HG03097 (cell line): Measurements from ENCODE around the gene DNM2.
A peak's percentile ranks its signal among the peaks of the same experiment; 100 is the strongest.
"Not testable (repeated sequence)": the region's sequence is repeated elsewhere in the genome, so short reads cannot be mapped to it uniquely, and the experiment has no call there.

Experiments used
- ATAC-seq: cut with Tn5 transposase; IDR thresholded peaks from one replicate; pipeline ENCODE4 v1.9.1; 2021; ENCODE audit not compliant: unreplicated experiment, low FRiP score

The DNM2 gene

GRCh38 chr19:10717356-10718204 lies at the start of gene DNM2:
Gene DNM2 (plus strand): TSS chr19:10718079. CDS start chr19:10718243, 164 bp downstream.
- peak; percentile 83 for ATAC-seq

DNA sequence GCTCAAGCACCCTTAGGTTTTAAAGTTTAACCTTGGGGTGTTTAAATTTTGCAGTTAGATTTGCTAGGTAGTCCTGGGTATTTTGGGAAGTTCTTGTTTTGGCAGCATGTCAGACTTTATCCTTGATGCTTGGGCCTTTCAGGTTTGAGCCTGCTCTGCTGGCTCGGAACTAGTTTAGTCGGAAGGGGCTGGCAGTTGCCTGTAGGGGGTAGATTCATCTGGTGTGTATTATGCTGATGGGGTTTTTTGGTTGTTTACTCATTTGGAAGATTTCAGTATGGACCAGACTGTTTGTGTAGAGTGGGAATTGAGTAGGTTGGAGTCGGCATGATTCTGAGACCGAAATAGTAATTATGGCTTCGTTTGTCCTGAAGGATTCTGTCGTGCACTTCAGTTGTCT lies 48.6 kb upstream of the DNM2 start:
- ATAC-seq, result no peak

- no peak for ATAC-seq
Observed at GRCh38 chr19:10670182-10670581, 47.7 kb upstream of the DNM2 start.

GRCh38 chr19:10670876-10671804 lies 46.7 kb upstream of the DNM2 start:
- ATAC-seq, result no peak

DNA sequence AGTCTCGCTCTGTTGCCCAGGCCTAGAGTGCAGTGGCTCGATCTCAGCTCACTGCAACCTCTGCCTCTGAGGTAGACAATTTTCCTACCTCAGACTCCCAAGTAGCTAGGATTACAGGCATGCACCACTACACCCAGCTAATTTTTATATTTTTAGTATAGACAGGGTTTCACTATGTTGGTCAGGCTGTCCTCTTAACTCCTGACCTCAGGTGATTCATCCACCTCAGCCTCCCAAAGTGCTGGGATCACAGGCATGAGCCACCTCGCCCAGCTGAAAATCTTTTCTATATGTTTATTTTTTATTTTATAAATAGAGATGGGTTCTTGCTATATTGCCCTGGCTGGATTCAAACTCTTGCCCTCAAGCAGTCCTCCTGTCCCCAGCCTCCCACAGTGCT lies 46.0 kb upstream of the DNM2 start:
- ATAC-seq, result not testable (repeated sequence)

- ATAC-seq, result not testable (repeated sequence)
Observed at GRCh38 chr19:10675214-10675613, 42.7 kb upstream of the DNM2 start.

- ATAC-seq, result no peak
Observed at GRCh38 chr19:10677751-10678150, 40.1 kb upstream of the DNM2 start.

DNA sequence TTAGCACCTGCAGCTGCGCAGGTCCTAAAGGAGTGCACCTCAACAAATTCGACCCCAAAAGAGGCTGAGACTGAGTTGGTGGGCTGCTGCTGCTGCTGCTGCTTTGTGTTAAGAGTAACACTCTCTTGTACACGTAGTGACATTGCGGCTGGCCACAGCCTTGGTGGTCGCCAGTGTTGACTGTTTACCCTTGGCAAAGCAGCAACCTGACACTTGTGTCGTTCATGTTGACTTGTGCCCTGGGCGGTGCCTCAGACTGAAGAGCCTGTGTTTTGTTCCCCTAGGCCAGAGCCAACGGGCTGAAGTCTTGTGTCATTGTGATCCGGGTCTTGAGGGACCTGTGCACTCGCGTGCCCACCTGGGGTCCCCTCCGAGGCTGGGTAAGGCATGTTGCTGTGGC lies 39.1 kb upstream of the DNM2 start:
- ATAC-seq, result no peak

DNA sequence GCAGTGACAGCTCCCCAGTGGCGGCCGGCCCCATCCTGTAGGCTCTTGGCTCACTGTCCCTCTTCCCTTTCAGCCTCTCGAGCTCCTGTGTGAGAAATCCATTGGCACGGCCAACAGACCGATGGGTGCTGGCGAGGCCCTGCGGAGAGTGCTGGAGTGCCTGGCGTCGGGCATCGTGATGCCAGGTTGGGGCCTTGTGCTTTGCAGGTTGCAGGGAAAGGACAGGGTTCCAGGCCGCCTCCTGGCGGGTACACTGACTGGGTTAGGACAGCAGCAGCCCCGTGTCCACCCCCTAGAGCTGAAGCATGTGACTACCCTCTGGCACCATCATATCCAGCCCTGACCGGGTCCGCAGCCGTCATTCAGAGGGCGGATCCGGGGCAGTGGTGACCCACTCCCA lies 38.1 kb upstream of the DNM2 start:
- no peak for ATAC-seq

GRCh38 chr19:10680545-10681135 lies 37.2 kb upstream of the DNM2 start:
- no peak for ATAC-seq

DNA sequence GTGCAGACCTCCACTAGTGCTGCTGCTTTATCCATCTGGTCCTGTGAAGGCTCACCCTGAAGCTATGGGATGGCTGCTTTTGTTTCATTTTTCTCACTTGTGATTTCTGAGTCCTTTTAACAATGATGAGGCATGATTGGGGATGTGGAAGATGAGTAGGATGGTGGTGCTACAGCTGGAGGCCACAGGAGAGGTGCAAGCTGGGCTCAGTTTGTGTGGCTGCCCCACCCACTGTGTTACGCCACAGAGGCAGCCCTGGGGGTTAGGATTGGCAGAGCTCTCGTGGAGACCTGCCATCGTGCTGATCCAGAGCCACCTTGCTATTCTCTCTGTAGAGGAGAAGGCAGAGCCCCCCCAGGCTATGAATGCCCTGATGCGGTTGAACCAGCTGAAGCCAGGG lies 36.2 kb upstream of the DNM2 start:
- ATAC-seq, result no peak

DNA sequence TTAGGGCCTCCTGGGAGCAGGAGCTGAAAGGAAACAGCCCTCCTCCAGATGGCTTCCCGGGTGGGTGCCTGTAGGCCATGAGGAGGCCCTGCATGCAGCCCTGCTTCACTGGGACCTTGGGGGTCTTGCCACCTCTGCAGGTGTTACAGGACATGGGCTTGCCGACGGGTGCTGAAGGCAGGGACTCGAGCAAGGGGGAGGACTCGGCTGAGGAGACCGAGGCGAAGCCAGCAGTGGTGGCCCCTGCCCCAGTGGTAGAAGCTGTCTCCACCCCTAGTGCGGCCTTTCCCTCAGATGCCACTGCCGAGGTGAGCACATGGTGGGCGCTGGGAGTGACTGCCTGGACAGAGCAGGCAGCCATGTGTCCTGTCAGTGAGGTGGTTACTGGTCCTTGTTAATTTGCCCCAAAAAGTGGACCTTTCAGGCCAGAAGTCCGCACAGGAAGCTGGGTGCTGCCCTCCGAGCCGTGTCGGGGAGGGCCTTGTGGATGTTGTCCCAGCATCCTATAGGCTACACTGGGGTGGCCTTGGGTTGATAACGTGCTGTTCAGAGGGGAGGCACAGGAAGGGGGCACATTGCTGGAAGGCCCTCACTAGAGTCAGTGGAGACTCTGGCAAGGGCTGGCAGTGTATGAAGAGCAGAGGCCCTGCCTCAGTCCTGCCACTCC lies 35.3 kb upstream of the DNM2 start:
- no peak for ATAC-seq

- ATAC-seq, result no peak
Observed at GRCh38 chr19:10683064-10683426, 34.8 kb upstream of the DNM2 start.

DNA sequence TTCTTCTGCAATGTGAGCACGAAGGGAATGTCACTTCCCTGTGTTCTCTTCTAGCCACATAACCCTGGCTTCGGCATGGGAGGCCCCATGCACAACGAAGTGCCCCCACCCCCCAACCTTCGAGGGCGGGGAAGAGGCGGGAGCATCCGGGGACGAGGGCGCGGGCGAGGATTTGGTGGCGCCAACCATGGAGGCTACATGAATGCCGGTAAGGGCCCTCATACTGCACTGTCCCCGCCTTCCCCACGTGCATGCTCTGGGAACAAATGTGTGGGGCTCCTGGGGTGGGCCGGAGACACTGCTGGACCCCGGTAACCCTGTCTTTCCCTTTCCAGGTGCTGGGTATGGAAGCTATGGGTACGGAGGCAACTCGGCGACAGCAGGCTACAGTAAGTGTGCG lies 34.3 kb upstream of the DNM2 start:
- no peak for ATAC-seq

GRCh38 chr19:10685210-10685609 lies 32.7 kb upstream of the DNM2 start:
- no peak for ATAC-seq

GRCh38 chr19:10686193-10686592 lies 31.7 kb upstream of the DNM2 start:
- no peak for ATAC-seq

GRCh38 chr19:10686661-10687517 lies 31.0 kb upstream of the DNM2 start:
- no peak for ATAC-seq

GRCh38 chr19:10687518-10688288 lies 30.2 kb upstream of the DNM2 start:
- ATAC-seq, result no peak
